Hepatocyte (in vitro differentiated cells): ENCODE results near the gene CERS5. TPM values are rescaled to one million over a fixed set of nuclear protein-coding genes. Genes with fewer than 3 reads are reported as not detected.

Source experiments
- DNase-seq: peaks from one replicate; pipeline ENCODE4 v3.0.0-alpha.2; 2016; ENCODE audit warnings: low spot score
- H2AFZ ChIP-seq: fragments of 200-600 bp; sonication (generic); 2 replicates; pipeline ENCODE4 v1.6.0; 2016; ENCODE audit warnings: antibody characterized with exemption, mild to moderate bottlenecking
- H3K27ac ChIP-seq: fragments of 200-600 bp; sonication (generic); 2 replicates; pipeline ENCODE4 v1.5.1; 2016; ENCODE audit warnings: mild to moderate bottlenecking
- H3K27me3 ChIP-seq: fragments of 200-600 bp; sonication (generic); 2 replicates; pipeline ENCODE4 v1.6.1; 2016
- H3K36me3 ChIP-seq: fragments of 200-600 bp; sonication (generic); replicated peaks from 2 replicates; pipeline ENCODE4 v1.5.1; 2016; ENCODE audit warnings: low read depth; ENCODE audit not compliant: insufficient read depth
- H3K4me1 ChIP-seq: fragments of 200-600 bp; sonication (generic); 2 replicates; pipeline ENCODE4 v1.5.1; 2016; ENCODE audit warnings: mild to moderate bottlenecking, moderate library complexity; ENCODE audit not compliant: insufficient read depth
- H3K4me2 ChIP-seq: fragments of 200-600 bp; sonication (generic); 2 replicates; pipeline ENCODE4 v1.6.0; 2016
- H3K4me3 ChIP-seq: fragments of 200-600 bp; sonication (generic); 2 replicates; pipeline ENCODE4 v1.5.1; 2016; ENCODE audit warnings: mild to moderate bottlenecking
- H3K79me2 ChIP-seq: fragments of 200-600 bp; sonication (generic); 2 replicates; pipeline ENCODE4 v1.6.0; 2017; ENCODE audit warnings: mild to moderate bottlenecking
- H3K9me2 ChIP-seq: fragments of 200-600 bp; sonication (generic); replicated peaks from 2 replicates; pipeline ENCODE4 v1.6.0; 2017; ENCODE audit warnings: mild to moderate bottlenecking; ENCODE audit not compliant: insufficient read depth
- H3K9me3 ChIP-seq: fragments of 200-600 bp; sonication (generic); 2 replicates; pipeline ENCODE4 v1.5.1; 2016; ENCODE audit warnings: low read depth, mild to moderate bottlenecking
- H4K20me1 ChIP-seq: fragments of 200-600 bp; sonication (generic); 2 replicates; pipeline ENCODE4 v1.6.0; 2016; ENCODE audit warnings: mild to moderate bottlenecking; ENCODE audit not compliant: insufficient read depth, poor library complexity, severe bottlenecking
- EZH2 ChIP-seq: fragments of 200-600 bp; sonication (generic); IDR thresholded peaks from 2 replicates; pipeline ENCODE4 v1.6.1; 2016; ENCODE audit warnings: antibody characterized with exemption, mild to moderate bottlenecking, borderline replicate concordance
- EZH2phosphoT487 ChIP-seq: fragments of 200-600 bp; sonication (generic); IDR thresholded peaks from one replicate; pipeline ENCODE4 v1.6.1; 2018; ENCODE audit warnings: antibody characterized with exemption, mild to moderate bottlenecking, low read depth, moderate library complexity; ENCODE audit not compliant: unreplicated experiment, severe bottlenecking
- WGBS: methylation state at CpG from one replicate; pipeline ENCODE4 v1.1.6; 2016; ENCODE audit warnings: low lambda C conversion rate; ENCODE audit errors: missing lambda C conversion rate; 5-methylcytosine and 5-hydroxymethylcytosine counted together
- polyA plus RNA-seq: library from polyadenylated mRNA; unstranded; fragments of >200 nt; fragmentation: Nextera tagmentation; extraction: Ambion mirVana; gene quantifications from 2 replicates; pipeline ENCODE4 v1.2.1, GENCODE V29; 2016
- total RNA-seq: library from RNA; depleted of rRNA; stranded (reverse); fragments of >200 nt; gene quantifications from 2 replicates; pipeline ENCODE4 v1.2.3, GENCODE V29; 2014
- TF ChIP-seq, protein P1 (sequence below): fragments of 200-600 bp; sonication (generic); IDR thresholded peaks from 2 replicates; pipeline ENCODE4 v1.5.1; 2016; ENCODE audit warnings: antibody characterized with exemption, mild to moderate bottlenecking; ENCODE audit not compliant: poor library complexity

The CERS5 gene
- total and polyA plus RNA-seq, 2 experiments from 2014 or later: 38.8 to 53.3 TPM

GRCh38 chr12:50190859-50191258 lies 23.7 kb upstream of the CERS5 start:
- H3K27ac ChIP-seq: no peak overlapping the region
- H3K9me2 ChIP-seq: no peaks in the 10 kb centered on the region
- TF ChIP-seq EZH2phosphoT487: no peak
- TF ChIP-seq, protein P1, sequence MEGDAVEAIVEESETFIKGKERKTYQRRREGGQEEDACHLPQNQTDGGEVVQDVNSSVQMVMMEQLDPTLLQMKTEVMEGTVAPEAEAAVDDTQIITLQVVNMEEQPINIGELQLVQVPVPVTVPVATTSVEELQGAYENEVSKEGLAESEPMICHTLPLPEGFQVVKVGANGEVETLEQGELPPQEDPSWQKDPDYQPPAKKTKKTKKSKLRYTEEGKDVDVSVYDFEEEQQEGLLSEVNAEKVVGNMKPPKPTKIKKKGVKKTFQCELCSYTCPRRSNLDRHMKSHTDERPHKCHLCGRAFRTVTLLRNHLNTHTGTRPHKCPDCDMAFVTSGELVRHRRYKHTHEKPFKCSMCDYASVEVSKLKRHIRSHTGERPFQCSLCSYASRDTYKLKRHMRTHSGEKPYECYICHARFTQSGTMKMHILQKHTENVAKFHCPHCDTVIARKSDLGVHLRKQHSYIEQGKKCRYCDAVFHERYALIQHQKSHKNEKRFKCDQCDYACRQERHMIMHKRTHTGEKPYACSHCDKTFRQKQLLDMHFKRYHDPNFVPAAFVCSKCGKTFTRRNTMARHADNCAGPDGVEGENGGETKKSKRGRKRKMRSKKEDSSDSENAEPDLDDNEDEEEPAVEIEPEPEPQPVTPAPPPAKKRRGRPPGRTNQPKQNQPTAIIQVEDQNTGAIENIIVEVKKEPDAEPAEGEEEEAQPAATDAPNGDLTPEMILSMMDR: no peak
- no peak for TF ChIP-seq EZH2
- no peaks in the 10 kb centered on the region for H3K79me2 ChIP-seq
- no peak overlapping the region for H3K4me3 ChIP-seq
- no peak overlapping the region for H3K4me2 ChIP-seq
- 95% methylated on average over 1 of the region's 1 CpG for WGBS
- H3K4me1 ChIP-seq: peaks cover 27% of the 10 kb centered on the region
- H2AFZ ChIP-seq: no peak overlapping the region
- H4K20me1 ChIP-seq: no peaks in the 10 kb centered on the region
- no peaks in the 10 kb centered on the region for H3K27me3 ChIP-seq
- no peaks in the 10 kb centered on the region for H3K9me3 ChIP-seq
- DNase-seq: no peak
- no peaks in the 10 kb centered on the region for H3K36me3 ChIP-seq

DNA sequence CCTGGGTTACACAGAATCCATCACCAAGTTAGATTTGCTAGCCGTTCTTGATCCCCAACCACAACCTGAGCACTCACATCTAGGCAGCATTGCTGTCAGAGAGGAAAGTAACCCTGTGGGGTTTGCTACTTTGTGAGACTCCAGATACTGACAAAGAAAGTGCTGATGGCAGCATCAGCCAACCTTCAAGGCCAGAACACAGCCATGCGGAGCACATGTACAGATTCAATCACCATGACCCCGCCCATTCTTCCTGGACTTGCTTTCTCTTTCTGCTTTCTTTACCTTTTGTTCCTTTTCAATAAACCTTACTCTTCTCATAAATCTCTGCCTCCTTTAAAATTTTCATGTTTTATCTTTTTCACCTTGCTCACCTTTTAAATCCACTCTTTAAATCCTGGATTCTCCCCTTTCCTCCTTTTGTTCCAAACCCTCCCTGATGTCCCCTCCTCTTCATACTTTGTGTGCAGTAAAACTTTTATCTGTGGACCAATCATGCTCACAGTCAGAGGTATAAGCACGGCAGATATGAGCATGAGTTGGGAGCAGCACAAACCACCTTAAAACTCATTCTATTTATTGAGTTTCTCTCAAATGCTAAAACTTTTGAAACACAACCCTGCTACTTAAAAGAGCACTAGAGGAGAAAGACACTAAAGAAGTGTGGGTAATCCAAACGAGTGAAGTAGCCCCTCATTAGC lies 21.9 kb upstream of the CERS5 start:
- peak overlapping the region; percentile 89 for H3K27ac ChIP-seq
- H3K9me3 ChIP-seq: no peaks in the 10 kb centered on the region
- H3K9me2 ChIP-seq: no peaks in the 10 kb centered on the region
- no peaks in the 10 kb centered on the region for H4K20me1 ChIP-seq
- peaks cover 33% of the 10 kb centered on the region for H3K4me1 ChIP-seq
- H3K79me2 ChIP-seq: no peaks in the 10 kb centered on the region
- H3K36me3 ChIP-seq: no peaks in the 10 kb centered on the region
- H3K27me3 ChIP-seq: no peaks in the 10 kb centered on the region
- TF ChIP-seq EZH2phosphoT487: no peak
- TF ChIP-seq, protein P1: no peak
- no peak for TF ChIP-seq EZH2
- H3K4me3 ChIP-seq: no peak overlapping the region
- peak overlapping the region; percentile 27 for H3K4me2 ChIP-seq
- peak; percentile 47 for DNase-seq
- H2AFZ ChIP-seq: no peak overlapping the region
- WGBS: 72% methylated on average over 5 of the region's 5 CpGs

DNA sequence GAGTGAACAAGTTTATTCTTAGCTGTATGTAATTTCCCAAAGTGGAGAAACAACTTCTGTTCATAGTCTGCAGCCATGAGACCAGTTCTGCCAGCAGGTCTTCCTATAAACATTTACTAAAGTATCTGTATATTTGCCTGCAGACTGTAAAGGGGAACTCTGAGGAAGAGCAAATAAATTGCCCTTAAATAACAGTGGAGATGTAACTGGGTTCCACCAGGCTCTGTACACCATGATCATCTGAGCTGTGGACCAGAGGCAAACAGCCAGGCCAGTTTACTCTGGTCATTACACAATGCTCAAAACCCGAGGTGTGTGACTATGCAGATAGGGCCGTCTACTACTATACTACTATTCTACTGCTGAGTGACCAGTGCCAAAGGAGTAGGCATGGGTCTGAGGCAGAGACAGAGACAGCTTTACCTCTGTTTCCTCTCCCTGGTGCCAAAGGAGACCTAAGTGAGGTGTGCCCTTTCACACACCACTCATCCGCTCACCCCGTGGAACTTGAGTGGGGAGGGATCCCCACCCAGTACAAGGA lies 21.1 kb upstream of the CERS5 start:
- Histone ChIP-seq H3K9me3 (no peaks in the 10 kb centered on the region), H3K4me2 (peak overlapping the region; percentile 27), H4K20me1 (no peaks in the 10 kb centered on the region), H3K27ac (peak overlapping the region; percentile 89), H3K9me2 (no peaks in the 10 kb centered on the region), H3K27me3 (no peaks in the 10 kb centered on the region), H3K36me3 (no peaks in the 10 kb centered on the region), H2AFZ (no peak overlapping the region), H3K4me3 (no peak overlapping the region), H3K79me2 (no peaks in the 10 kb centered on the region), H3K4me1 (peaks cover 33% of the 10 kb centered on the region)
- WGBS: 70% methylated on average over 4 of the region's 4 CpGs
- peak; percentile 55 for DNase-seq
- TF ChIP-seq EZH2: no peak
- no peak for TF ChIP-seq EZH2phosphoT487
- TF ChIP-seq, protein P1: no peak
